Mucosa of descending colon (tissue), 3 donors: ENCODE data around the gene IFT88. TPM values are rescaled to one million over a fixed set of nuclear protein-coding genes. Genes with fewer than 3 reads are reported as not detected.
A peak's percentile ranks its signal among the peaks of the same experiment; 100 is the strongest.
"Not testable (repeated sequence)": the region's sequence is repeated elsewhere in the genome, so short reads cannot be mapped to it uniquely, and the experiment has no call there.

Source experiments
- ATAC-seq: fragments of 200-7000 bp; cut with Tn5 transposase; one replicate; pipeline ENCODE4 v1.9.1; 2020; ENCODE audit warnings: mild to moderate bottlenecking, moderate library complexity
- DNase-seq, 3 donors: peaks; one replicate each; pipeline ENCODE4 v3.0.0-alpha.2; 2020
- H3K36me3 ChIP-seq: fragments of 200-600 bp; one replicate; pipeline ENCODE4 v1.8.0; 2021; ENCODE audit warnings: low read depth, mild to moderate bottlenecking
- H3K4me1 ChIP-seq: fragments of 200-600 bp; one replicate; pipeline ENCODE4 v1.8.0; 2021; ENCODE audit warnings: low read depth, mild to moderate bottlenecking
- H3K4me3 ChIP-seq: fragments of 200-600 bp; one replicate; pipeline ENCODE4 v1.8.0; 2021; ENCODE audit warnings: mild to moderate bottlenecking
- H3K9me3 ChIP-seq: fragments of 200-600 bp; one replicate; pipeline ENCODE4 v1.8.0; 2021; ENCODE audit warnings: mild to moderate bottlenecking
- CTCF ChIP-seq: fragments of 200-600 bp; IDR thresholded peaks from one replicate; pipeline ENCODE4 v1.8.0; 2022; ENCODE audit warnings: antibody characterized with exemption, mild to moderate bottlenecking
- intact Hi-C, 2 donors: fragments of 100-400 bp; cut with DNase I in 1 of 2; cut with micrococcal nuclease in 1 of 2; formaldehyde crosslinking; loops; one replicate each; pipeline versions ENCODE4 v1.11.0 to v1.11.1; 2022; cut with DNase I, micrococcal nuclease
- total RNA-seq, 3 donors: library from RNA; stranded (reverse); fragmentation: NEBNext Ultra II Directional in 2 of 3; extraction: Animal tissue kit (Norgen Biotek cat#: 25700) in 2 of 3; gene quantifications; one replicate each; pipeline versions ENCODE4 v1.2.1 to v1.2.4, GENCODE V29; 2021 to 2023
- donor health status: DM: no; HTN: no; CAD: no; lungs with moderate emphysema.
- donor health status: DM: no; HTN: no; CAD: no.
- donor health status: DM: no; HTN: yes; CAD: no.

Gene IFT88
- total RNA-seq, 3 donors from 2014 or later: 17.2 to 23.4 (median 19.7) TPM

- intact Hi-C loops: no loop called here
- H3K9me3 ChIP-seq: no peaks in the 10 kb centered on the region
- no peak for DNase-seq
- no peak overlapping the region for H3K4me3 ChIP-seq
- no peak for TF ChIP-seq CTCF
- no peaks in the 10 kb centered on the region for H3K36me3 ChIP-seq
- ATAC-seq: peak; percentile 79
- peaks cover 3% of the 10 kb centered on the region for H3K4me1 ChIP-seq
These were observed 109.3 kb downstream of the IFT88 start for GRCh38 chr13:20676213-20676612.

- H3K9me3 ChIP-seq, H3K36me3 ChIP-seq, H3K4me3 ChIP-seq, intact Hi-C loops, DNase-seq, ATAC-seq, H3K4me1 ChIP-seq: not testable (repeated sequence)
These were observed 111.6 kb downstream of the IFT88 start for GRCh38 chr13:20678606-20679005.

GRCh38 chr13:20679879-20680278, 112.9 kb downstream of the IFT88 start:
- no peak overlapping the region for H3K4me3 ChIP-seq
- no peak for TF ChIP-seq CTCF
- no peaks in the 10 kb centered on the region for H3K9me3 ChIP-seq
- intact Hi-C loops: no loop called here
- no peaks in the 10 kb centered on the region for H3K36me3 ChIP-seq
- ATAC-seq (no peak), DNase-seq (no peak)
- peaks cover 3% of the 10 kb centered on the region for H3K4me1 ChIP-seq

- no peak for TF ChIP-seq CTCF
- Histone ChIP-seq H3K9me3 (no peaks in the 10 kb centered on the region), H3K4me3 (no peak overlapping the region), H3K4me1 (no peaks in the 10 kb centered on the region), H3K36me3 (no peaks in the 10 kb centered on the region)
- DNase-seq (no peak), ATAC-seq (no peak)
- intact Hi-C loops: no loop called here
These were observed 113.6 kb downstream of the IFT88 start for GRCh38 chr13:20680416-20681080.

- intact Hi-C loops, H3K4me3 ChIP-seq, DNase-seq, H3K36me3 ChIP-seq, H3K9me3 ChIP-seq, H3K4me1 ChIP-seq, ATAC-seq: not testable (repeated sequence)
These were observed 114.5 kb downstream of the IFT88 start for GRCh38 chr13:20681481-20681880.

- DNase-seq (no peak), ATAC-seq (no peak)
- no peaks in the 10 kb centered on the region for H3K9me3 ChIP-seq
- no peak for TF ChIP-seq CTCF
- H3K4me3 ChIP-seq: no peak overlapping the region
- H3K4me1 ChIP-seq: no peaks in the 10 kb centered on the region
- intact Hi-C loops: no loop called here
- H3K36me3 ChIP-seq: no peaks in the 10 kb centered on the region
These were observed 115.1 kb downstream of the IFT88 start for GRCh38 chr13:20682061-20682460.

- intact Hi-C loops: no loop called here
- H3K36me3 ChIP-seq: no peaks in the 10 kb centered on the region
- H3K9me3 ChIP-seq: no peaks in the 10 kb centered on the region
- ATAC-seq: no peak
- no peak for TF ChIP-seq CTCF
- H3K4me3 ChIP-seq: no peak overlapping the region
- DNase-seq: no peak
- no peaks in the 10 kb centered on the region for H3K4me1 ChIP-seq
These were observed 117.1 kb downstream of the IFT88 start for GRCh38 chr13:20684041-20684440.
